WTC11 (cell line): ENCODE results near the gene PDRG1. TPM values are rescaled to one million over a fixed set of nuclear protein-coding genes. Genes with fewer than 3 reads are reported as not detected.

Source experiments
- ATAC-seq: fragments of 200-7000 bp; cut with Tn5 transposase; 2 replicates; pipeline ENCODE4 v1.10.0; 2021; ENCODE audit warnings: mild to moderate bottlenecking, moderate library complexity
- CTCF ChIA-PET: fragments of 300-600 bp; sonication (Branson Sonifier 250); formaldehyde crosslinking; loops from one replicate; lab custom pipeline; 2021; ENCODE audit warnings: antibody characterized with exemption; lab: Charles Lee
- POLR2A ChIA-PET: fragments of 350-600 bp; sonication (Branson Sonifier 250); formaldehyde crosslinking; loops from one replicate; lab custom pipeline; 2021; ENCODE audit warnings: antibody characterized with exemption; lab: Charles Lee
- DNase-seq: peaks from one replicate; pipeline ENCODE4 v3.0.0; 2021; ENCODE audit warnings: low spot score
- H3K27ac Mint-ChIP-seq: 2 replicates; pipeline ENCODE4 v1.8.0; 2021; ENCODE audit warnings: mixed read lengths
- H3K27me3 Mint-ChIP-seq: 2 replicates; pipeline ENCODE4 v1.8.0; 2021; ENCODE audit warnings: low read depth, mild to moderate bottlenecking, moderate library complexity, mixed read lengths
- H3K36me3 Mint-ChIP-seq: 2 replicates; pipeline ENCODE4 v1.8.0; 2021; ENCODE audit warnings: mixed read lengths
- H3K4me1 Mint-ChIP-seq: 2 replicates; pipeline ENCODE4 v1.8.0; 2022; ENCODE audit warnings: mixed read lengths
- H3K4me3 Mint-ChIP-seq: 2 replicates; pipeline ENCODE4 v1.8.0; 2021; ENCODE audit warnings: mild to moderate bottlenecking, moderate library complexity, mixed read lengths
- H3K9me3 Mint-ChIP-seq: 2 replicates; pipeline ENCODE4 v1.8.0; 2021; ENCODE audit warnings: mixed read lengths
- ARID4B ChIP-seq: sonication (generic); formaldehyde crosslinking; IDR thresholded peaks from 2 replicates; pipeline ENCODE4 v1.8.0; 2023; ENCODE audit warnings: missing genetic modification reagents, mild to moderate bottlenecking, borderline replicate concordance
- ATF2 ChIP-seq: sonication (generic); formaldehyde crosslinking; IDR thresholded peaks from 2 replicates; pipeline ENCODE4 v1.8.1; 2022; ENCODE audit warnings: low read depth, missing genetic modification reagents, borderline replicate concordance
- CDX4 ChIP-seq: fragments of 250-450 bp; sonication (Bioruptor Pico); IDR thresholded peaks from 2 replicates; pipeline ENCODE4 v1.9.0; 2021; ENCODE audit warnings: moderate library complexity, mild to moderate bottlenecking, inconsistent platforms, borderline replicate concordance
- EMX1 ChIP-seq: fragments of 250-450 bp; sonication (Bioruptor Pico); IDR thresholded peaks from 2 replicates; pipeline ENCODE4 v1.8.0; 2021; ENCODE audit warnings: mild to moderate bottlenecking
- GABPB1 ChIP-seq: sonication (generic); formaldehyde crosslinking; IDR thresholded peaks from 2 replicates; pipeline ENCODE4 v1.8.1; 2023; ENCODE audit warnings: mild to moderate bottlenecking, missing genetic modification reagents
- JAZF1 ChIP-seq: fragments of 250-450 bp; sonication (Bioruptor Pico); IDR thresholded peaks from 2 replicates; pipeline ENCODE4 v1.9.0; 2021; ENCODE audit warnings: moderate library complexity, mild to moderate bottlenecking, inconsistent platforms
- NR1H2 ChIP-seq: sonication (generic); formaldehyde crosslinking; IDR thresholded peaks from 2 replicates; pipeline ENCODE4 v1.9.0; 2021; ENCODE audit warnings: mild to moderate bottlenecking, moderate library complexity, missing genetic modification reagents
- SMAD3 ChIP-seq: sonication (generic); formaldehyde crosslinking; IDR thresholded peaks from 2 replicates; pipeline ENCODE4 v1.8.0; 2022; ENCODE audit warnings: missing genetic modification reagents, mild to moderate bottlenecking, borderline replicate concordance
- SOX15 ChIP-seq: fragments of 250-450 bp; sonication (Bioruptor Pico); IDR thresholded peaks from 2 replicates; pipeline ENCODE4 v1.9.0; 2021; ENCODE audit warnings: mild to moderate bottlenecking
- TEAD4 ChIP-seq: sonication (generic); formaldehyde crosslinking; IDR thresholded peaks from 2 replicates; pipeline ENCODE4 v1.8.0; 2022; ENCODE audit warnings: mild to moderate bottlenecking, missing genetic modification reagents
- TP53 ChIP-seq: sonication (generic); formaldehyde crosslinking; IDR thresholded peaks from 2 replicates; pipeline ENCODE4 v1.8.1; 2023; ENCODE audit warnings: mild to moderate bottlenecking, missing genetic modification reagents
- ZBTB43 ChIP-seq: sonication (generic); formaldehyde crosslinking; IDR thresholded peaks from 2 replicates; pipeline ENCODE4 v1.8.1; 2023; ENCODE audit warnings: mild to moderate bottlenecking, missing genetic modification reagents
- ZNF512 ChIP-seq: sonication (generic); formaldehyde crosslinking; IDR thresholded peaks from 2 replicates; pipeline ENCODE4 v1.8.1; 2022; ENCODE audit warnings: missing genetic modification reagents, borderline replicate concordance
- total RNA-seq: library from RNA; stranded (reverse); gene quantifications from 3 replicates; pipeline ENCODE4 v1.2.3, GENCODE V29; 2021
- TF ChIP-seq, protein P1 (sequence below): fragments of 250-450 bp; sonication (Bioruptor Pico); IDR thresholded peaks from 2 replicates; pipeline ENCODE4 v1.9.0; 2021; ENCODE audit warnings: mild to moderate bottlenecking
- TF ChIP-seq, protein P2 (sequence below): sonication (generic); formaldehyde crosslinking; IDR thresholded peaks from 2 replicates; pipeline ENCODE4 v1.8.1; 2022; ENCODE audit warnings: mild to moderate bottlenecking, moderate library complexity, missing genetic modification reagents
- TF ChIP-seq, protein P3 (sequence below): sonication (generic); formaldehyde crosslinking; IDR thresholded peaks from 2 replicates; pipeline ENCODE4 v1.8.1; 2022; ENCODE audit warnings: low read depth, mild to moderate bottlenecking, moderate library complexity, missing genetic modification reagents, borderline replicate concordance

Gene PDRG1
- total RNA-seq, 1 experiment from 2014 or later: 16.0 TPM

DNA sequence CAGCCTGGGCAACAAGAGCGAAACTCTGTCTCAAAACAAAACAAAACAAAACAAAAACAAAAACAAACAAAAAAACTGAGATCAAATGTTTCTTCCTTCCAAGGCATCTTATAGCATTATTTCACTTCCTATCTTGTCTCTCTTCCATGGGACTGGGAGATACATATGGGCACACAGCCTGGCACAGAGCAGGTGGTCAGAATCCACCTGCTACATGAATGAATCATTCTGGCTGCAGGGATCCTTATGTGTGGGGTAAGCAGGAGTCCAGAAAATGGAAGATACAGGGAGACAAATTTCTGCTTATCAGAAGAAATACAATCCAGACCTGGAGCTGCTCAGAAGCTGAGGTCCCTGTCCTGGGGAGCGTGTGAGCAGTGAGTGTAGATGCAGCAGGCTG is 40.2 kb upstream of the PDRG1 start:
- Mint-ChIP-seq H3K4me1 (peaks cover 9% of the 10 kb centered on the region), H3K9me3 (no peaks in the 10 kb centered on the region), H3K27ac (no peak overlapping the region), H3K36me3 (no peaks in the 10 kb centered on the region), H3K27me3 (peaks cover 51% of the 10 kb centered on the region), H3K4me3 (no peak overlapping the region)
- DNase-seq (no peak), ATAC-seq (no peak)
- CTCF ChIA-PET: interaction anchor here (1.7 kb wide), 1 partner anchor 26 kb away, joined by 4 read pairs; no protein-coding TSS in a partner anchor
- TF ChIP-seq ZBTB43 (no peak), SOX15 (CRISPR knock-in tag) (no peak)
- POLR2A ChIA-PET: no interaction called here

- Mint-ChIP-seq H3K27me3 (peaks cover 45% of the 10 kb centered on the region), H3K9me3 (no peaks in the 10 kb centered on the region), H3K4me3 (no peak overlapping the region), H3K4me1 (peaks cover 9% of the 10 kb centered on the region), H3K27ac (no peak overlapping the region), H3K36me3 (no peaks in the 10 kb centered on the region)
- ChIA-PET CTCF (interaction anchor here (0.5 to 1.7 kb wide), 3 partner anchors 24 to 138 kb away, joined by 3 to 5 read pairs (median 4); no protein-coding TSS in a partner anchor), POLR2A (no interaction called here)
- ATAC-seq (no peak), DNase-seq (no peak)
- TF ChIP-seq TEAD4 (CRISPR knock-in tag) (no peak), SMAD3 (CRISPR knock-in tag) (no peak), ATF2 (no peak), NR1H2 (no peak), CDX4 (no peak), JAZF1 (CRISPR knock-in tag) (no peak)
- TF ChIP-seq, protein P1, sequence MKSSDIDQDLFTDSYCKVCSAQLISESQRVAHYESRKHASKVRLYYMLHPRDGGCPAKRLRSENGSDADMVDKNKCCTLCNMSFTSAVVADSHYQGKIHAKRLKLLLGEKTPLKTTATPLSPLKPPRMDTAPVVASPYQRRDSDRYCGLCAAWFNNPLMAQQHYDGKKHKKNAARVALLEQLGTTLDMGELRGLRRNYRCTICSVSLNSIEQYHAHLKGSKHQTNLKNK (CRISPR knock-in tag): no peak
- TF ChIP-seq, protein P2, sequence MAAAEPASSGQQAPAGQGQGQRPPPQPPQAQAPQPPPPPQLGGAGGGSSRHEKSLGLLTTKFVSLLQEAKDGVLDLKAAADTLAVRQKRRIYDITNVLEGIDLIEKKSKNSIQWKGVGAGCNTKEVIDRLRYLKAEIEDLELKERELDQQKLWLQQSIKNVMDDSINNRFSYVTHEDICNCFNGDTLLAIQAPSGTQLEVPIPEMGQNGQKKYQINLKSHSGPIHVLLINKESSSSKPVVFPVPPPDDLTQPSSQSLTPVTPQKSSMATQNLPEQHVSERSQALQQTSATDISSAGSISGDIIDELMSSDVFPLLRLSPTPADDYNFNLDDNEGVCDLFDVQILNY (CRISPR knock-in tag): no peak
- TF ChIP-seq, protein P3, sequence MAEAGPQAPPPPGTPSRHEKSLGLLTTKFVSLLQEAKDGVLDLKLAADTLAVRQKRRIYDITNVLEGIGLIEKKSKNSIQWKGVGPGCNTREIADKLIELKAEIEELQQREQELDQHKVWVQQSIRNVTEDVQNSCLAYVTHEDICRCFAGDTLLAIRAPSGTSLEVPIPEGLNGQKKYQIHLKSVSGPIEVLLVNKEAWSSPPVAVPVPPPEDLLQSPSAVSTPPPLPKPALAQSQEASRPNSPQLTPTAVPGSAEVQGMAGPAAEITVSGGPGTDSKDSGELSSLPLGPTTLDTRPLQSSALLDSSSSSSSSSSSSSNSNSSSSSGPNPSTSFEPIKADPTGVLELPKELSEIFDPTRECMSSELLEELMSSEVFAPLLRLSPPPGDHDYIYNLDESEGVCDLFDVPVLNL (CRISPR knock-in tag): no peak
These were observed 39.5 kb upstream of the PDRG1 start for GRCh38 chr20:31991339-31991705.

- CTCF ChIA-PET: interaction anchor here (0.5 to 1.7 kb wide), 5 partner anchors 18 to 138 kb away, joined by 3 to 5 read pairs (median 3); no protein-coding TSS in a partner anchor
- no peak overlapping the region for H3K27ac Mint-ChIP-seq
- TF ChIP-seq EMX1 (CRISPR knock-in tag) (no peak), ZNF512 (no peak), ARID4B (CRISPR knock-in tag) (no peak), CDX4 (no peak), TP53 (no peak), GABPB1 (no peak)
- TF ChIP-seq, protein P1 (CRISPR knock-in tag): no peak
These were observed 38.9 kb upstream of the PDRG1 start for GRCh38 chr20:31990641-31991338.

More at GRCh38 chr20:31990641-31991338, 38.9 kb upstream of the PDRG1 start:
- H3K4me3 Mint-ChIP-seq: no peak overlapping the region
- DNase-seq: no peak
- H3K9me3 Mint-ChIP-seq: no peaks in the 10 kb centered on the region
- ATAC-seq: no peak
- POLR2A ChIA-PET: no interaction called here
- H3K27me3 Mint-ChIP-seq: peaks cover 41% of the 10 kb centered on the region
- H3K4me1 Mint-ChIP-seq: peaks cover 9% of the 10 kb centered on the region
- H3K36me3 Mint-ChIP-seq: no peaks in the 10 kb centered on the region
